ENCODE measurements around the gene GPR160.

DNA sequence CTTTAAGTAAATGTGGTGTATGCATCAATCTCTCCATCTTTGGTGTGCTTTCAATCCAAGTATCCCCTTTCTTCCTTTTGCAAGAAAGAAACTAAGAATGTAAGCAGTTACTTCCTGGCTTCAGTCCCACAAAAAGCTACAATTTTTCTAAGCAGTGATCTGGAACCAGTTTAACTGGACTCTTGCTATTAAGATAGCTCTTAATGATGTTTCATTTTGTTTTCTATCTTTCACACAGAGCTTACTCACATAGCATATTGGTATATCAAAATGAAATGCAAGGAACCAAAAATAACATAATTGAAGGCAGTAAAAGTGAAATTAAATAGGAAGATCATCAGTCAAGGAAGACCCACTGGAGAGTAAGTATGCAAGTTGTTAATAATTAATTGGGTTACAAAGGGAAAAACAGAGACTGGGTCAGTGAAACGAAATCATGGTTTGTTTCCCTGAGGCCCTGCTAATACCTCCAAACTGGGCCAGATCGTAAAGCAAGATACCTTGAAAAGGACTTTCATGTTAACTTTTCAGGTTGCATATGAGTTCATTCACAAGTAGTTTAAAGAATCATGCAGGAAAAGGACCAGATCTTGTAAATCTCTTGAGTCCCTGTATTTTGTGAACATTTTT, 41.9 kb downstream of the GPR160 start:
- TF ChIP-seq KDM5A (IDR thresholded peaks at IDR 0.05; ENCODE audit: borderline replicate concordance, low read length) (no peak), EZH2 (conservative IDR thresholded peaks at IDR 0.05; ENCODE audit: low read depth, low read length) (no peak), SUZ12 (IDR thresholded peaks at IDR 0.05; ENCODE audit: low read depth, low read length) (no peak), MEF2D (CRISPR knock-in tag; IDR thresholded peaks at IDR 0.05) (no peak)
